HEK293T (cell line): ENCODE results near the gene TMED9.
"Not testable (repeated sequence)": the region's sequence is repeated elsewhere in the genome, so short reads cannot be mapped to it uniquely, and the experiment has no call there.

Source experiments
- CTCF ChIA-PET: fragments of 350-600 bp; formaldehyde crosslinking; extraction: SDS; loops from one replicate; lab custom pipeline; 2021; ENCODE audit warnings: antibody characterized with exemption, inconsistent platforms; lab: Yijun Ruan, JAX
- POLR2A ChIA-PET: fragments of 350-600 bp; formaldehyde crosslinking; extraction: SDS; loops from one replicate; lab custom pipeline; 2020; ENCODE audit warnings: antibody characterized with exemption, inconsistent platforms; lab: Yijun Ruan, JAX
- DNase-seq: peaks from one replicate; pipeline ENCODE4 v3.0.0; 2012; ENCODE audit warnings: mixed read lengths; ENCODE audit errors: extremely low spot score
- ARNT ChIP-seq: fragments of 450-650 bp; IDR thresholded peaks from 2 replicates; pipeline ENCODE4 v1.6.1; 2017; ENCODE audit warnings: mild to moderate bottlenecking
- BHLHE40 ChIP-seq: fragments of 450-650 bp; IDR thresholded peaks from 2 replicates; pipeline ENCODE4 v1.6.1; 2016; ENCODE audit warnings: mild to moderate bottlenecking, moderate library complexity, borderline replicate concordance
- CTBP1 ChIP-seq: fragments of 450-650 bp; IDR thresholded peaks from 2 replicates; pipeline ENCODE4 v1.6.1; 2016; ENCODE audit warnings: borderline replicate concordance
- ELF4 ChIP-seq: fragments of 450-650 bp; IDR thresholded peaks from 2 replicates; pipeline ENCODE4 v1.6.1; 2017; ENCODE audit warnings: antibody characterized with exemption
- FOXA1 ChIP-seq: fragments of 450-650 bp; IDR thresholded peaks from 2 replicates; pipeline ENCODE4 v1.6.1; 2016; ENCODE audit warnings: mild to moderate bottlenecking
- FOXK2 ChIP-seq: fragments of 450-650 bp; IDR thresholded peaks from 2 replicates; pipeline ENCODE4 v1.6.1; 2016; ENCODE audit warnings: mild to moderate bottlenecking
- FOXM1 ChIP-seq: fragments of 450-650 bp; IDR thresholded peaks from 2 replicates; pipeline ENCODE4 v1.6.1; 2017; ENCODE audit warnings: mild to moderate bottlenecking, borderline replicate concordance
- HDGF ChIP-seq: fragments of 450-650 bp; IDR thresholded peaks from 2 replicates; pipeline ENCODE4 v1.6.1; 2017; ENCODE audit warnings: antibody characterized with exemption, borderline replicate concordance
- L3MBTL2 ChIP-seq: fragments of 450-650 bp; conservative IDR thresholded peaks from 2 replicates; pipeline ENCODE4 v1.6.1; 2016; ENCODE audit warnings: mild to moderate bottlenecking
- LEF1 ChIP-seq: fragments of 450-650 bp; IDR thresholded peaks from 2 replicates; pipeline ENCODE4 v1.6.1; 2017; ENCODE audit warnings: mild to moderate bottlenecking, borderline replicate concordance
- NFRKB ChIP-seq: fragments of 450-650 bp; IDR thresholded peaks from 2 replicates; pipeline ENCODE4 v1.6.1; 2016; ENCODE audit warnings: mild to moderate bottlenecking, moderate library complexity
- SP1 ChIP-seq: fragments of 450-650 bp; IDR thresholded peaks from 2 replicates; pipeline ENCODE4 v1.6.1; 2017
- SUZ12 ChIP-seq: fragments of 450-650 bp; IDR thresholded peaks from 2 replicates; pipeline ENCODE4 v1.6.1; 2016; ENCODE audit warnings: mild to moderate bottlenecking
- TARDBP ChIP-seq: fragments of 450-650 bp; IDR thresholded peaks from 2 replicates; pipeline ENCODE4 v1.6.1; 2016
- ZNF384 ChIP-seq: fragments of 450-650 bp; IDR thresholded peaks from 2 replicates; pipeline ENCODE4 v1.6.1; 2016
- TF ChIP-seq, protein P1 (sequence below): fragments of 450-650 bp; IDR thresholded peaks from 2 replicates; pipeline ENCODE4 v1.6.1; 2016

The TMED9 gene

DNA sequence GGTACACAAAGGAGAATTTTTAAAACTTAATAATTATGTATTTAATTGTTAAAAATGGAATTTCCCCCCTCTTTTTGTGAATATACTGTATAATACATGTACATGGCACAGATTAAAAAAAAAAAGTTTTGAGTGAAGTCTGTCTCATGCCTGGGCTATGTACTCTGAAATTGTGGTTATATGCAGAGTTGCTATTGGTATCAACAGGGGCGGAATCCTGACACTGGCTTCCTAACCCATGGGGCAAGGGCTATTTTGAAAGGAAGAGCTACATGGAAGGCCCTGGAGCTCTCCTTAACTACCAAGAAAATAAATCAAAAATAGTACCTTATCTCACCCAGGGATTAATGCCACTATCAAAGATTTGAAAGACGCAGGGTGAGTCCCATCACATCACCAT lies 36.8 kb upstream of the TMED9 start:
- ChIA-PET CTCF (no interaction called here), POLR2A (no interaction called here)
- no peak for DNase-seq
- TF ChIP-seq SP1, result no peak
- no peak for TF ChIP-seq BHLHE40
- TF ChIP-seq HDGF, result no peak
- TF ChIP-seq ELF4, result no peak
- TF ChIP-seq L3MBTL2, result no peak
- TF ChIP-seq CTBP1, result no peak
- TF ChIP-seq FOXK2, result no peak
- no peak for TF ChIP-seq FOXA1
- no peak for TF ChIP-seq NFRKB
- TF ChIP-seq, protein P1, sequence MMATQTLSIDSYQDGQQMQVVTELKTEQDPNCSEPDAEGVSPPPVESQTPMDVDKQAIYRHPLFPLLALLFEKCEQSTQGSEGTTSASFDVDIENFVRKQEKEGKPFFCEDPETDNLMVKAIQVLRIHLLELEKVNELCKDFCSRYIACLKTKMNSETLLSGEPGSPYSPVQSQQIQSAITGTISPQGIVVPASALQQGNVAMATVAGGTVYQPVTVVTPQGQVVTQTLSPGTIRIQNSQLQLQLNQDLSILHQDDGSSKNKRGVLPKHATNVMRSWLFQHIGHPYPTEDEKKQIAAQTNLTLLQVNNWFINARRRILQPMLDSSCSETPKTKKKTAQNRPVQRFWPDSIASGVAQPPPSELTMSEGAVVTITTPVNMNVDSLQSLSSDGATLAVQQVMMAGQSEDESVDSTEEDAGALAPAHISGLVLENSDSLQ, result no peak
- no peak for TF ChIP-seq SUZ12
- TF ChIP-seq ZNF384, result no peak
- TF ChIP-seq LEF1, result no peak
- no peak for TF ChIP-seq FOXM1
- no peak for TF ChIP-seq TARDBP
- TF ChIP-seq ARNT, result no peak

DNA sequence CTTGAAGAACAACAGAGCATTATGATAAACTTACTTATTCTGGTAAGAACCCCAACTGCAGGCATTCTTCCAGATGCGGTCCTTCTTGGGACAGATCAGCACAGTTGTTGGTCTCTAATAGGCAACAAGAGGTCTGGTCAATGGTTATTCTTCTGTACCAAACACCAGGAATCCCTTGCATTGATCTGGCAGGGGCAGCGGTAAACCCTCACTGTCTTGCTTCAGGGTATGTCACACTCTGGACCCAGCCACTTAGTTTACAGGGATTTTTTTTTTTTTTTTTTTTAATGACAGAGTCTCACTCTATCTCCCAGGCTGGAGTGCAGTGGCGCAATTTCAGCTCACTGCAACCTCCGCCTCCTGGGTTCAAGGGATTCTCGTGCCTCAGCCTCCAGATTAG lies 36.3 kb upstream of the TMED9 start:
- no peak for DNase-seq
- CTCF ChIA-PET, result no interaction called here
- POLR2A ChIA-PET, result no interaction called here
- TF ChIP-seq ARNT (no peak), FOXA1 (no peak), BHLHE40 (no peak), SP1 (no peak), L3MBTL2 (no peak), TARDBP (no peak)
- TF ChIP-seq, protein P1, result no peak

DNA sequence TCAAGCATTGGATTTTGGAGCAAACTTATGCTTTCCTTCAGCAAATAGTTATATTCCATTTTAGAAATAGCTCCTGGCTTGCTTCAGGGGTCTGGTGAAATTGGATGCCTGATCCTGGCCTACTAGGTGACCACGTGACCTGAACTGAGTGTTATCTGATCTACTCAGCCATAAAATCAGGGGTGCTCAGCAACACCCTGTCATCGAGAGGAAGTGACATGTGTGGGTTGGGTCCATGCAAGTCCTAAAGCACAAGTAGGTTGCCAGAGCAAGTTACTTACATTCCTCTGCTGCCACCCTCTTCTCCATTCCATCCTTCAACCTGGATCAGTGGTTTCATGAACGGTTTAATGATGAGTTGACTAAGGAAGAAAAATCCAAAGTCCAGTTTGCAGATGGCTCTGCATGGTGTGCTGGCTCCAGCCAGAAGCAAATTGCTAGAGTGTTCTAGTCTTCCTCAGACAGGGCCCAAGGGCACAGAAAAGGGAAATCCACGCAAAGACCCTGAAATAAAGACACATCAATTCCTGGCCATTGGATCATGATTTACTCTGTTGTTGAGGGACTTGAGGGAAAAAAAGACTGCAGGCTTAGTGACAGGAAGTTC lies 34.9 kb upstream of the TMED9 start:
- TF ChIP-seq FOXM1, result no peak
- TF ChIP-seq, protein P1, result peak; percentile 51; the same call in 1 of the 2 replicates
- no peak for DNase-seq
- CTCF ChIA-PET, result interaction anchor here (0.6 kb wide), 1 partner anchor 293 kb away, joined by 3 read pairs; no protein-coding TSS in a partner anchor
- POLR2A ChIA-PET, result interaction anchor here (0.6 to 1.4 kb wide), 2 partner anchors 11 to 20 kb away, joined by 3 to 6 read pairs; no protein-coding TSS in a partner anchor

DNA sequence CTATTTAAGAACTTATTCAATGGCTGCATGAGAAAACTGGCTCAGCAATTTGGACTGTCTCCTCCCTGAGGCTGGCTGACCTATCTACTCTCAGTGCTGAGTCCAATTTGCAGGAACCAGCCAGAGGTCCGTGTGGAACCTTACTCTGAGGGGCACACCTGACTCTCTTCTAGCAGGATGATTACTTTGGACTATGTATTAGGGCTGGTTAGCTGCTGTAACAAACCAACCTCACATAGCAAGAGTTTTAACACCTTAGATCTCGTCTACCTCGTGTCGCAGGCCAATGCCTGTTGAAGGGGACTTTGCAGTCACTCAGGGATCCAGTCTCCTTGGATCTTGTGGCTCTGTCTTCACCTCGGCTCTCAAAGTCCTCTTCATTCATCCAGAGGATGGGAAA lies 34.2 kb upstream of the TMED9 start:
- ChIA-PET POLR2A (interaction anchor here (1.1 to 1.4 kb wide), 3 partner anchors 12 to 42 kb away, joined by 4 to 6 read pairs (median 5); partner anchors contain the start of genes B4GALT7 and TMED9), CTCF (interaction anchor here (0.6 kb wide), 2 partner anchors 294 to 575 kb away, joined by 3 to 4 read pairs; no protein-coding TSS in a partner anchor)
- no peak for TF ChIP-seq TARDBP
- no peak for TF ChIP-seq SUZ12
- no peak for TF ChIP-seq ZNF384
- TF ChIP-seq ARNT, result no peak
- no peak for TF ChIP-seq FOXK2
- TF ChIP-seq FOXM1, result no peak
- no peak for TF ChIP-seq L3MBTL2
- no peak for TF ChIP-seq FOXA1
- TF ChIP-seq ELF4, result no peak
- no peak for TF ChIP-seq BHLHE40
- TF ChIP-seq, protein P1, result no peak
- no peak for TF ChIP-seq CTBP1
- no peak for TF ChIP-seq LEF1
- no peak for TF ChIP-seq NFRKB
- no peak for TF ChIP-seq SP1
- no peak for TF ChIP-seq HDGF
- no peak for DNase-seq

DNA sequence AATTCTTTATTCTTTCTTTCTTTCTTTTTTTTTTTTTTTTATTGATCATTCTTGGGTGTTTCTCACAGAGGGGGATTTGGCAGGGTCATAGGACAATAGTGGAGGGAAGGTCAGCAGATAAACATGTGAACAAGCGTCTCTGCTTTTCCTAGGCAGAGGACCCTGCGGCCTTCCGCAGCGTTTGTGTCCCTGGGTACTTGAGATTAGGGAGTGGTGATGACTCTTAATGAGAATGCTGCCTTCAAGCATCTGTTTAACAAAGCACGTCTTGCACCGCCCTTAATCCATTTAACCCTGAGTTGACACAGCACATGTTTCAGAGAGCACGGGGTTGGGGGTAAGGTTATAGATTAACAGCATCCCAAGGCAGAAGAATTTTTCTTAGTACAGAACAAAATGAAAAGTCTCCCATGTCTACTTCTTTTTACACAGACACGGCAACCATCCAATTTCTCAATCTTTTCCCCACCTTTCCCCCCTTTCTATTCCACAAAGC lies 32.5 kb upstream of the TMED9 start:
- POLR2A ChIA-PET, CTCF ChIA-PET: not testable (repeated sequence)

DNA sequence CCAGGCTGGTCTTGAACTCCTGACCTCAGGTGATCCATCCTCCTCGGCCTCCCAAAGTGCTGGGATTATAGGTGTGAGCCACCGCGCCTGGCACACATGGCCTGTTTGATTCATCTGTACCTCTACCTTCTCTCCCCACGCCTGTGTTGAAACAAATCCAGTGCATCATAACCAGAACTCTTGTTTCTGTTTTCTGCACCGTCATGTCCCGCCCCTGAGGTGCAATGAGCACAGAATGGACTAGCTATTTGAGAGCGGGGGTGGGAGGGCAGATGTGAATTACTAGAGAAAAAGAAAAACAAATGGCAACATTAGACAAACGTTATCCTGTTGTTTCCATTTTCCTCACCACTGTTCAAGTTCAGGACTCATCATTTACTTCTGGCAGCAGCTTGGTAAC lies 27.0 kb upstream of the TMED9 start:
- ChIA-PET CTCF (no interaction called here), POLR2A (no interaction called here)
- TF ChIP-seq TARDBP, result no peak
- no peak for TF ChIP-seq CTBP1
- no peak for TF ChIP-seq HDGF
- TF ChIP-seq BHLHE40, result no peak
- no peak for TF ChIP-seq FOXM1
- TF ChIP-seq LEF1, result no peak
- no peak for DNase-seq

More for the DNA sequence above, 32.5 kb upstream of the TMED9 start:
- DNase-seq, result not testable (repeated sequence)
